ENCODE data around the gene HSPE1.
"Not testable (repeated sequence)": the region's sequence is repeated elsewhere in the genome, so short reads cannot be mapped to it uniquely, and the experiment has no call there.

The HSPE1 gene

GRCh38 chr2:197472166-197472565 is 28.0 kb upstream of the HSPE1 start:
- no peak overlapping the region for H3K9ac ChIP-seq (ENCODE audit: low read depth, low read length)
- H3K27me3 ChIP-seq (ENCODE audit: control insufficient read depth, insufficient read depth, low read length): no peaks in the 10 kb centered on the region
- H3K9me3 ChIP-seq (ENCODE audit: control insufficient read depth, insufficient read depth, low read length): no peaks in the 10 kb centered on the region
- H3K36me3 ChIP-seq (ENCODE audit: control insufficient read depth, insufficient read depth, low read length): peaks cover 9% of the 10 kb centered on the region
- H3K4me3 ChIP-seq (ENCODE audit: low read depth, low read length): no peak overlapping the region
- H3K4me1 ChIP-seq (ENCODE audit: control insufficient read depth, insufficient read depth, low read length): no peaks in the 10 kb centered on the region

GRCh38 chr2:197477797-197478196 is 22.4 kb upstream of the HSPE1 start:
- H3K36me3 ChIP-seq (ENCODE audit: control insufficient read depth, insufficient read depth, low read length): peaks cover 9% of the 10 kb centered on the region
- no peak overlapping the region for H3K4me3 ChIP-seq (ENCODE audit: low read depth, low read length)
- no peaks in the 10 kb centered on the region for H3K4me1 ChIP-seq (ENCODE audit: control insufficient read depth, insufficient read depth, low read length)
- no peaks in the 10 kb centered on the region for H3K27me3 ChIP-seq (ENCODE audit: control insufficient read depth, insufficient read depth, low read length)
- no peaks in the 10 kb centered on the region for H3K9me3 ChIP-seq (ENCODE audit: control insufficient read depth, insufficient read depth, low read length)
- no peak overlapping the region for H3K9ac ChIP-seq (ENCODE audit: low read depth, low read length)

GRCh38 chr2:197480165-197481036 is 19.8 kb upstream of the HSPE1 start:
- no peaks in the 10 kb centered on the region for H3K9me3 ChIP-seq (ENCODE audit: control insufficient read depth, insufficient read depth, low read length)
- H3K9ac ChIP-seq (ENCODE audit: low read depth, low read length): no peak overlapping the region
- peaks cover 4% of the 10 kb centered on the region for H3K36me3 ChIP-seq (ENCODE audit: control insufficient read depth, insufficient read depth, low read length)
- H3K4me3 ChIP-seq (ENCODE audit: low read depth, low read length): no peak overlapping the region
- H3K27me3 ChIP-seq (ENCODE audit: control insufficient read depth, insufficient read depth, low read length): no peaks in the 10 kb centered on the region
- H3K4me1 ChIP-seq (ENCODE audit: control insufficient read depth, insufficient read depth, low read length): no peaks in the 10 kb centered on the region

GRCh38 chr2:197484248-197484647 is 15.9 kb upstream of the HSPE1 start:
- H3K4me3 ChIP-seq (ENCODE audit: low read depth, low read length); H3K9me3 ChIP-seq (ENCODE audit: control insufficient read depth, insufficient read depth, low read length); H3K4me1 ChIP-seq (ENCODE audit: control insufficient read depth, insufficient read depth, low read length); H3K27me3 ChIP-seq (ENCODE audit: control insufficient read depth, insufficient read depth, low read length); H3K9ac ChIP-seq (ENCODE audit: low read depth, low read length): not testable (repeated sequence)
- peaks cover 22% of the 10 kb centered on the region for H3K36me3 ChIP-seq (ENCODE audit: control insufficient read depth, insufficient read depth, low read length)

GRCh38 chr2:197486175-197486574 is 14.0 kb upstream of the HSPE1 start:
- Histone ChIP-seq H3K4me3 (ENCODE audit: low read depth, low read length) (no peak overlapping the region), H3K9ac (ENCODE audit: low read depth, low read length) (no peak overlapping the region), H3K36me3 (ENCODE audit: control insufficient read depth, insufficient read depth, low read length) (peaks cover 40% of the 10 kb centered on the region), H3K9me3 (ENCODE audit: control insufficient read depth, insufficient read depth, low read length) (no peaks in the 10 kb centered on the region), H3K27me3 (ENCODE audit: control insufficient read depth, insufficient read depth, low read length) (no peaks in the 10 kb centered on the region), H3K4me1 (ENCODE audit: control insufficient read depth, insufficient read depth, low read length) (no peaks in the 10 kb centered on the region)

GRCh38 chr2:197487385-197487784 is 12.8 kb upstream of the HSPE1 start:
- Histone ChIP-seq H3K9ac (ENCODE audit: low read depth, low read length) (no peak overlapping the region), H3K9me3 (ENCODE audit: control insufficient read depth, insufficient read depth, low read length) (no peaks in the 10 kb centered on the region), H3K36me3 (ENCODE audit: control insufficient read depth, insufficient read depth, low read length) (peaks cover 51% of the 10 kb centered on the region), H3K4me3 (ENCODE audit: low read depth, low read length) (no peak overlapping the region), H3K4me1 (ENCODE audit: control insufficient read depth, insufficient read depth, low read length) (no peaks in the 10 kb centered on the region), H3K27me3 (ENCODE audit: control insufficient read depth, insufficient read depth, low read length) (no peaks in the 10 kb centered on the region)

- H3K4me1 ChIP-seq (ENCODE audit: control insufficient read depth, insufficient read depth, low read length): peaks cover 2% of the 10 kb centered on the region
- no peak overlapping the region for H3K9ac ChIP-seq (ENCODE audit: low read depth, low read length)
- no peaks in the 10 kb centered on the region for H3K9me3 ChIP-seq (ENCODE audit: control insufficient read depth, insufficient read depth, low read length)
- H3K36me3 ChIP-seq (ENCODE audit: control insufficient read depth, insufficient read depth, low read length): peaks cover 50% of the 10 kb centered on the region
- H3K27me3 ChIP-seq (ENCODE audit: control insufficient read depth, insufficient read depth, low read length): no peaks in the 10 kb centered on the region
- H3K4me3 ChIP-seq (ENCODE audit: low read depth, low read length): no peak overlapping the region
Measured at GRCh38 chr2:197495433-197496134, 4.6 kb upstream of the HSPE1 start.

GRCh38 chr2:197496695-197497094 is 3.5 kb upstream of the HSPE1 start:
- H3K36me3 ChIP-seq (ENCODE audit: control insufficient read depth, insufficient read depth, low read length): peaks cover 42% of the 10 kb centered on the region
- no peaks in the 10 kb centered on the region for H3K9me3 ChIP-seq (ENCODE audit: control insufficient read depth, insufficient read depth, low read length)
- peaks cover 2% of the 10 kb centered on the region for H3K4me1 ChIP-seq (ENCODE audit: control insufficient read depth, insufficient read depth, low read length)
- H3K9ac ChIP-seq (ENCODE audit: low read depth, low read length): no peak overlapping the region
- H3K27me3 ChIP-seq (ENCODE audit: control insufficient read depth, insufficient read depth, low read length): no peaks in the 10 kb centered on the region
- H3K4me3 ChIP-seq (ENCODE audit: low read depth, low read length): peak overlapping the region; percentile 10

GRCh38 chr2:197497326-197497725 is 2.9 kb upstream of the HSPE1 start:
- H3K4me1 ChIP-seq (ENCODE audit: control insufficient read depth, insufficient read depth, low read length): peaks cover 5% of the 10 kb centered on the region
- no peaks in the 10 kb centered on the region for H3K9me3 ChIP-seq (ENCODE audit: control insufficient read depth, insufficient read depth, low read length)
- peaks cover 35% of the 10 kb centered on the region for H3K36me3 ChIP-seq (ENCODE audit: control insufficient read depth, insufficient read depth, low read length)
- H3K27me3 ChIP-seq (ENCODE audit: control insufficient read depth, insufficient read depth, low read length): no peaks in the 10 kb centered on the region
- H3K9ac ChIP-seq (ENCODE audit: low read depth, low read length): no peak overlapping the region
- H3K4me3 ChIP-seq (ENCODE audit: low read depth, low read length): peak overlapping the region; percentile 86

- Histone ChIP-seq H3K27me3 (ENCODE audit: control insufficient read depth, insufficient read depth, low read length) (no peaks in the 10 kb centered on the region), H3K4me3 (ENCODE audit: low read depth, low read length) (peak overlapping the region; percentile 86), H3K9me3 (ENCODE audit: control insufficient read depth, insufficient read depth, low read length) (no peaks in the 10 kb centered on the region), H3K4me1 (ENCODE audit: control insufficient read depth, insufficient read depth, low read length) (peaks cover 5% of the 10 kb centered on the region), H3K9ac (ENCODE audit: low read depth, low read length) (peak overlapping the region; percentile 93), H3K36me3 (ENCODE audit: control insufficient read depth, insufficient read depth, low read length) (peaks cover 25% of the 10 kb centered on the region)
Measured at GRCh38 chr2:197498235-197498936, 1.8 kb upstream of the HSPE1 start.

- peaks cover 30% of the 10 kb centered on the region for H3K36me3 ChIP-seq (ENCODE audit: control insufficient read depth, insufficient read depth, low read length)
- H3K4me3 ChIP-seq (ENCODE audit: low read depth, low read length): peak overlapping the region; percentile 86
- peak overlapping the region; percentile 93 for H3K9ac ChIP-seq (ENCODE audit: low read depth, low read length)
- H3K9me3 ChIP-seq (ENCODE audit: control insufficient read depth, insufficient read depth, low read length): no peaks in the 10 kb centered on the region
- H3K4me1 ChIP-seq (ENCODE audit: control insufficient read depth, insufficient read depth, low read length): peaks cover 5% of the 10 kb centered on the region
- H3K27me3 ChIP-seq (ENCODE audit: control insufficient read depth, insufficient read depth, low read length): no peaks in the 10 kb centered on the region
Measured at GRCh38 chr2:197498937-197499593, 1.1 kb upstream of the HSPE1 start.

Data from iPS-15b (cell line).